T-helper 2 cell treated with Interferon-gamma antibody and Interleukin-4, amounts not matched to agents 5 μg/mL and 100 μg/mL, for 36 hours (primary cell): Measurements from ENCODE around the gene GRM6.

Experiments
- DNase-seq: peaks from one replicate; pipeline ENCODE4 v3.0.0; 2021; ENCODE audit warnings: low spot score
- H3K27ac Mint-ChIP-seq: one replicate; pipeline ENCODE4 v1.8.0; 2021; ENCODE audit warnings: mild to moderate bottlenecking, mixed read lengths
- H3K27me3 Mint-ChIP-seq: one replicate; pipeline ENCODE4 v1.8.0; 2021; ENCODE audit warnings: low read depth, mixed read lengths
- H3K36me3 Mint-ChIP-seq: one replicate; pipeline ENCODE4 v1.8.0; 2021; ENCODE audit warnings: low read depth, mixed read lengths
- H3K4me1 Mint-ChIP-seq: one replicate; pipeline ENCODE4 v1.8.0; 2021; ENCODE audit warnings: low read depth, mixed read lengths
- H3K4me3 Mint-ChIP-seq: one replicate; pipeline ENCODE4 v1.8.0; 2022; ENCODE audit warnings: mild to moderate bottlenecking, moderate library complexity, mixed read lengths
- H3K9me3 Mint-ChIP-seq: one replicate; pipeline ENCODE4 v1.8.0; 2021; ENCODE audit warnings: mixed read lengths

Gene GRM6

DNA sequence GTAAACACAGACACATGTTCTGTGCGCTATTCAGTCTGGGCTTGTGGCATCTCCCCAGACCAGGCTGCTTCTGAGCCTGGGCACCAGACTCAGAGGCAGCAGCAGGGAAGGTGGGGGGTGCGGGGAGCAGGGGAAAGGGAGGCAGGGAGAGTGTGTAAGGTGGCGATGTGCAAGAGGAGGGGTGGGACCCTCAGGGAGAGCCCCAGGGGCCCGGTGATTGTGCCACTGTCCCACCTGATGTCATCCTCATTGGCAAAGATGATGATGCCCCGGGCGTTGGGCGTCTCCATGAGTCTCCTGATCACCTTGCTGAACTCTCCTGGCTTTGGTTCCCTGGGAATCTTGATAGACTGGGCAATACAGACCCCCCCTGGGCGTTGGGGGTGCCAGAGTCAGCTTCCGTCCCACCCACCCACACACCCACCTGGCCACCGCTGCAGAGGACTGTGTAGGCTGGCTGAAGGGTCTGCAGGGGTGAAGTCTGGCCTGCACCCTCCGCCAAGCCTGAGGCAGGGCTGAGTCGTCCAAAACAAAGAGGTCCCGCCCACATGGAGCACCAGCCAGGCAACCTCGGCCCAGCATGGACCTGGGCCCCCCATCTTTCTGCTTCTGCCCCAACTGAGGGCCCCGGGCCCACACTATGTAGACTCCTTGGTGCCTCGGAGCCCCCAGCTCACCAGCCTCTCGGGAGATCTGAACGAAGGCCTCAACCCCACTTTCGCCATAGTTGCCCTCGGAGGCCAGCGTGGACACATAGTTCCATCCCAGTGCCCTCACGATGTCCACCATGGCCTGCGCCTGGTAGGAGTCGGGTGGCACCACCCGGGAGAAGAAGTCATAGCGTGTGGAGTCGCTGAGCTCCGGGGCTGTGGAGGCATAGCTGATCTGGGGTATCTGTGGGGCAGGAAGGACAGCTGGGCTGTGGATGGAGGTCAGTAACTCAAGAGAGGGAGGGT, 3.7 kb downstream of the GRM6 start:
- peaks cover 6% of the 10 kb centered on the region for H3K36me3 Mint-ChIP-seq
- H3K4me1 Mint-ChIP-seq = no peaks in the 10 kb centered on the region
- H3K27ac Mint-ChIP-seq = no peak overlapping the region
- H3K9me3 Mint-ChIP-seq = peaks cover 27% of the 10 kb centered on the region
- H3K27me3 Mint-ChIP-seq = peaks cover 22% of the 10 kb centered on the region
- no peak for DNase-seq
- no peak overlapping the region for H3K4me3 Mint-ChIP-seq

DNA sequence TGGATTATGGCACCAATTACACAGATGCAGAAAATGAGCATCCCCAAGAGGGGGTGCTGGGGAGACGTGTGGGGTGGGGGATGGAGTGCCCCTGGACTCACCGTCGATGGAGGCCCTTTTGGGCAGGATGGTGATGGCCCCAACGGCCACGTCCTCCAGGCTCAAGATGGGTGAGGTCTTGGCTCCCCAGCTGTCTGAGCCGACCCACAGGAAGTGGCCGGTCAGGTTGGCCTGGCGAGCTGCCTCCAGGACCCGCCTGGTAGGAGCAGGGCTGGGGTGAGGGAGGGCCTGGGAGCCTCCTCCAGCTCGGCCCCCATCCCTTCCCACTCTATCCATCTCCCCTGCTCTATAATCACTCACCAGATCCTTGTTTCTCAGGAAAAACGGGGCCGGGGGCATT, 4.6 kb downstream of the GRM6 start:
- Mint-ChIP-seq H3K9me3 (peaks cover 25% of the 10 kb centered on the region), H3K27ac (no peak overlapping the region), H3K4me1 (no peaks in the 10 kb centered on the region), H3K36me3 (peaks cover 6% of the 10 kb centered on the region), H3K4me3 (no peak overlapping the region), H3K27me3 (peaks cover 21% of the 10 kb centered on the region)
- DNase-seq = no peak

GRCh38 chr5:178989311-178989710, 5.8 kb downstream of the GRM6 start:
- peaks cover 22% of the 10 kb centered on the region for H3K9me3 Mint-ChIP-seq
- H3K36me3 Mint-ChIP-seq = peaks cover 3% of the 10 kb centered on the region
- H3K4me1 Mint-ChIP-seq = no peaks in the 10 kb centered on the region
- no peak overlapping the region for H3K27ac Mint-ChIP-seq
- no peak overlapping the region for H3K4me3 Mint-ChIP-seq
- no peak for DNase-seq
- H3K27me3 Mint-ChIP-seq = peaks cover 18% of the 10 kb centered on the region

- no peak overlapping the region for H3K4me3 Mint-ChIP-seq
- DNase-seq = no peak
- H3K27ac Mint-ChIP-seq = no peak overlapping the region
- peaks cover 21% of the 10 kb centered on the region for H3K9me3 Mint-ChIP-seq
- peaks cover 3% of the 10 kb centered on the region for H3K36me3 Mint-ChIP-seq
- peaks cover 13% of the 10 kb centered on the region for H3K27me3 Mint-ChIP-seq
- no peaks in the 10 kb centered on the region for H3K4me1 Mint-ChIP-seq
These were observed 6.5 kb downstream of the GRM6 start for GRCh38 chr5:178988436-178989220.

DNA sequence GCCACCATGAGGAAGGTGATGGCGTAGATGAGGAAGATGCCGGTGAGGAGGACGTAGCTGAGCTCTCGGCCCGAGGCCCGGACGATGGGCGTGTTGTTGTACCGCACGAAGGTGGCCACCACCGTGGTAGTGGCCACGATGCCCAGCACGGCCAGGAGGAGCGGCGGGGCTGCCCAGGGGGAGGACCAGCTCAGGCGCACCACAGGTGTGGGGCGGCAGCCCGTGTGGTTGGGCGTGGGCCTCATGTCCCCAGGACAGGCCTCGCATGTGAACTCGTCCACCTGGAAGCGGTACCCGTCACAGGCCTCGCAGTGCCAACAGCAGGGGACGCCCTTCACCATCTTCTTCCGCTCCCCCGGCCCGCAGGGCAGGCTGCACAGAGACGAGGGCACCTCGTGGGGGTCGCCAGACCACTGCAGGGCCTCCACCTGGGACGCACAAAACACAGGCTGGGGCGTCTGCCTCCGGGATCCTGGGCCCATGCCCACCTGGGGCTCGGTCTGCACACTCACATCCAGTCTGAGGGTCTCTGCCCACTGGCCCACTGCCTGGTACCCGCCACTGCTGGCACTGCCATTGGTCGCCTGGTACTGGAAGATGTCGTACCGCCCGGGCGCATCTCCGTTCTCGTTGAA, 8.7 kb downstream of the GRM6 start:
- Mint-ChIP-seq H3K4me1 (no peaks in the 10 kb centered on the region), H3K27me3 (no peaks in the 10 kb centered on the region), H3K27ac (no peak overlapping the region), H3K36me3 (peaks cover 2% of the 10 kb centered on the region), H3K4me3 (no peak overlapping the region), H3K9me3 (peaks cover 37% of the 10 kb centered on the region)
- no peak for DNase-seq

- Mint-ChIP-seq H3K4me3 (no peak overlapping the region), H3K27me3 (no peaks in the 10 kb centered on the region), H3K36me3 (peaks cover 4% of the 10 kb centered on the region), H3K4me1 (no peaks in the 10 kb centered on the region), H3K27ac (no peak overlapping the region), H3K9me3 (peaks cover 40% of the 10 kb centered on the region)
- DNase-seq = no peak
These were observed 10.7 kb downstream of the GRM6 start for GRCh38 chr5:178984145-178985072.

DNA sequence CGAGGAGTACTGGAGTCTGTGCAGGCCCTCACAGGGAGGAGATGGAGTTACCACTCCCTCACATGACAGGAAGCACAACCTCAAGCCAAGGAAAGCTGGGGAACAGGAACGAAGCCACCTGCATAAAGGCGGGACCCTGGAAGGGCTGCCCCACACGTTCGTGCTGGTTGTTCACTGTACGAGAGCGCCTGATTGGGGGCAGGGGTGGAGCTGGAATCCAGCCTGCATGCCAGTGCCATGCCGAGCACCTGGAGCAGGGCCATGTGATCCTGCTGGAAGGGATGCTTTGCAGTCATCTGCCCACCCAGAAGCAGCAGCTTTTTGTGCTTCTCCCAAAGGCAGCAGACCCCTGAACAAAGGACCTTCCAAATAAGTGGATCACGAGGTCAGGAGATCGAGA, 11.4 kb downstream of the GRM6 start:
- peaks cover 4% of the 10 kb centered on the region for H3K36me3 Mint-ChIP-seq
- H3K4me1 Mint-ChIP-seq = no peaks in the 10 kb centered on the region
- H3K4me3 Mint-ChIP-seq = no peak overlapping the region
- H3K27me3 Mint-ChIP-seq = no peaks in the 10 kb centered on the region
- peaks cover 44% of the 10 kb centered on the region for H3K9me3 Mint-ChIP-seq
- H3K27ac Mint-ChIP-seq = no peak overlapping the region
- no peak for DNase-seq

DNA sequence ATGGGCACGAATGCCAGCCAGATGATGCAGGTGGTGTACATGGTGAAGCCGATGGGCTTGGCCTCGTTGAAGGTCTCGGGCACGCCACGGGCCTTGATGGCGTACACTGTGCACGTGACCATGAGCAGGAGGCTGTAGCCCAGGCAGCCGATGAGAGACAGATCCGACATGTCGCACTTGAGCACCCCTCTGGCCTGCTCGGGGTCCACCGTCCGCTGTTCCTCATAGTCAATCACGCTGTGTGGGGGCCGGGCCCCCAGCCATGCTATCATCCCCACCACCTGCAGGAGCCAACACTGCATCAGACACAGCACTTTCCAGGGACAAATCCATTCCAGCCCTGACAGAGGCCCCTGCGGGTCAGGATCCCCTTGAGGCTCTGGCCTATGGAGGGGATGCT, 12.2 kb downstream of the GRM6 start:
- no peak for DNase-seq
- no peak overlapping the region for H3K27ac Mint-ChIP-seq
- no peaks in the 10 kb centered on the region for H3K27me3 Mint-ChIP-seq
- H3K4me1 Mint-ChIP-seq = no peaks in the 10 kb centered on the region
- peaks cover 4% of the 10 kb centered on the region for H3K36me3 Mint-ChIP-seq
- peaks cover 48% of the 10 kb centered on the region for H3K9me3 Mint-ChIP-seq
- no peak overlapping the region for H3K4me3 Mint-ChIP-seq

DNA sequence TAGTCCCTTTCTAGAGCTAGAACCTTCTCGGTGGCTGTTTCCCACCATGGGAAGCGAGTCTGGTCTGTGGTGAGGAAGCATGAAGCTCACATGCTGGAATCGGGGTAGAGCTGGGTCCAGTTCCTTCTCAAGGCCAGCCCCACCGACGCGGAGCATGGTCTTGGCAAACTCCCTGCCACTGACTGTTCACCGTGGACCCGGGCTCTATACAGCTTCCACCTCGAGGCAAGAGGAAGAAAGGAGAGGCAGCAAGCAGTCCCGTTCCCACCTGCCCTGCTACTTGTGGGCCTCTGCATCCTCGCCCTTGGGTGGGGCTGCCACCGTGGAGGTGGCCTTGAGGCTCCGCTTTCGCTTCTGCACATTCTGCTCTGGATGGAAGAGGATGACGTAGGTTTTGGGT, 13.7 kb downstream of the GRM6 start:
- no peak for DNase-seq
- H3K9me3 Mint-ChIP-seq = peaks cover 53% of the 10 kb centered on the region
- no peaks in the 10 kb centered on the region for H3K4me1 Mint-ChIP-seq
- no peak overlapping the region for H3K4me3 Mint-ChIP-seq
- no peaks in the 10 kb centered on the region for H3K27me3 Mint-ChIP-seq
- no peak overlapping the region for H3K27ac Mint-ChIP-seq
- H3K36me3 Mint-ChIP-seq = peaks cover 4% of the 10 kb centered on the region

GRCh38 chr5:178965465-178966055, 29.6 kb downstream of the GRM6 start:
- Mint-ChIP-seq H3K4me1 (no peaks in the 10 kb centered on the region), H3K9me3 (peaks cover 71% of the 10 kb centered on the region), H3K4me3 (no peak overlapping the region), H3K36me3 (no peaks in the 10 kb centered on the region), H3K27me3 (no peaks in the 10 kb centered on the region), H3K27ac (no peak overlapping the region)
- no peak for DNase-seq

DNA sequence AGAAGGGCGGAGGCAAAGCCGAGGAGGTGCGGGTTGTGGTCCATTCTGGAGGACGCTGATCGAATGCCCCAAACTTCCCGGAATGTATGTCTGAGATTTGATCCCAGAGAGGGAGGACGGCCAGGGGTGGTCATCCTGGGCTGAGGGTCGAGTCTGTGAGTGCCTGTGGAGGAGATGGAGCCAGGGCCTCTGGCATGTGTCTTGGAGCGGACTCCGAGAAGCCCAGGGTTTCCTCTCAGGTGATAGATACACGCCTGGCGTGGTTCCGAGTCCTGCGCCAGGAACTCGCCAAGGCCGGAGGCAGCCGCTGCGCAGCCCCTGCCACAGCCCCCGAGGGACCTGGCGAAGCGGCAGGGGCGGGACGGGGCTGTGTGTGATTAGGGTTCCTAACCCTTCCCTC, 53.8 kb downstream of the GRM6 start:
- no peak overlapping the region for H3K27ac Mint-ChIP-seq
- no peaks in the 10 kb centered on the region for H3K36me3 Mint-ChIP-seq
- DNase-seq = no peak
- H3K27me3 Mint-ChIP-seq = no peaks in the 10 kb centered on the region
- H3K9me3 Mint-ChIP-seq = peaks cover 74% of the 10 kb centered on the region
- no peaks in the 10 kb centered on the region for H3K4me1 Mint-ChIP-seq
- no peak overlapping the region for H3K4me3 Mint-ChIP-seq

DNA sequence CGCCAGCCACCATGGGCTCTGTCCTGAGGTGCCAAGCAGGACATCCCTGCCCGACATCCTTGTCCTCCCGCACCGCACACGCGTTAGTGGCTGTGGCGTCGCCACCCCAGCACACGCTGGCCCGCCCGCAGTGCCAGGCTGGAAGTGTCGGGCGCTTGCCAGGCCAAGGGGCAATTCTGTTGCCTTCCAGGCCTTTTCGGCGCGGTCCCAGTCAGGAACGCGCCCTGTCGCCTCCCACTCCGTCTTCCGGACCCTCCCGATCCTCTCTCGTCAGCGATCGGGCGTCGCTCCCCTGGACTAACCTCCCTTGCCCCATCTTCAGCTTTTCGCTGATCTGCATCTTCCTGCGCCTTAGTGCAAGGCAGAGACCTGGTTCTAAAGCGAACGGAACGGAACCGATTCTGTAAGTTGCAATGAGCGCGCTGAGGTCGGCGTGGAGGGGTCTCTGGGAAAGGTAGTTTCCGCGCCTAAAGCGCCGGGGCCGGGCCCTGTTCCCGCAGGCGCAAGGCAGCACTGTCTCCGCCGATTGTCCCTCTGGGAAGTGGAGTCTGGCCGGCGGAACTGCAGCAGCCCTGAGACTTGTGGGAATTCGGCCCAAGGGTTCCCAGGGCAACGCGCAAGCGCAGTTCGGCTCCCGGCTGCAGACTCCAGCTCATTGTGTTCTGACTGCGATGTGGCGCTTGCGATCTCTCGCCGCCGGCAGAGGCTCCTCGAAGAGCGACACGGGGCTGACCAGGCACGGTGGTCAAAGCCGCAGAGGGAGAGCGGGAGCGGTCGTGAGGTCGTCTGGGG, 54.4 kb downstream of the GRM6 start, which contains the start of gene ZNF454:
TSS of gene ZNF454 (plus strand) at position 630 of the 792 bp plus-strand sequence. CDS start 1,594 bp downstream, outside the sequence.
- Mint-ChIP-seq H3K36me3 (peaks cover under 1% of the 10 kb centered on the region), H3K4me1 (no peaks in the 10 kb centered on the region), H3K27me3 (no peaks in the 10 kb centered on the region), H3K4me3 (no peak within 1 kb of the TSS), H3K27ac (no peak within 1 kb of the TSS), H3K9me3 (peaks cover 74% of the 10 kb centered on the region)
- DNase-seq = no peak
